ENCODE measurements around the gene F5.
"Not testable (repeated sequence)": the region's sequence is repeated elsewhere in the genome, so short reads cannot be mapped to it uniquely, and the experiment has no call there.

Gene F5

DNA sequence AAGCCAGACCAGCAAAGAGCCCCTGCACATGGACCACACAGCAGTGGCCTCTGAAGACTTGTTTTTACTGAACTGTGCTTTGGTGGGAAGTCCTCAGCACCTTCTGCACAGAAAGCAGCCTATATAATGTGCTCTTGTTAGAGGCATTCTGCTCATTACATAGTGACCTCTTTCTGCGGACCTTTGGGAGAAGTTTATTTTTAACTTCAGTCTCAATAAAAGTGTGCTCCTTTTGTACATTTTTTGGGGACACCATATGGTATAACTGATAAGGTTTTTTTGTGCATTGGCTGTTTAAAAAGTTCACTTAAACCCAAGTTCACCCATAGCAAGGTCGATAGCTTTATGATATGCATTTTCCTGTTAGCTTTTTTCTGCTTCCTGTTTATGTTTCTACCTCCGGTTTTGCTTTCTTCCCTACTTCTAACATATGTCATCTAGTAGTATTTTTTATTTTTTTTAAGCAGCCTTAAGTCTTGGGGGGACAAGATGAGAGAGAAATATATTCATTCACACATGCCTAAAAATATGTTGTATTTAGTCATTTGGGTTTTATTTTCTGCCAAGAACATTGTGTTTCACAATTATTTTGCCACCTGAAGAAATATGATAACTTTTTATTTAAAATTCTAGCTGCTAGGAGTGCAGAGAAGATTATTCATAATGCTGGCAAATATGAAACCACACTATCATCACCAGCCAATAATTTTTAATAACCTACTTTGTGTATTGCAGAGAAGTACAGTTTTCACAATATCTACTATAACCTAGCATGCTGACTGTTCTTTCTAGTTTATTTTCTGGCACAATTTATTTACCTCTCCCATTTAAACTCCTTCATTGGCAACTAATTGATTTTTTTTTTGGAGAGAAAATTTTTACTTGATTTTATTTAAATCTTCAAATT, 77.6 kb downstream of the F5 start:
- peak; percentile 23 for DNase-seq (ENCODE audit: low read depth)

DNA sequence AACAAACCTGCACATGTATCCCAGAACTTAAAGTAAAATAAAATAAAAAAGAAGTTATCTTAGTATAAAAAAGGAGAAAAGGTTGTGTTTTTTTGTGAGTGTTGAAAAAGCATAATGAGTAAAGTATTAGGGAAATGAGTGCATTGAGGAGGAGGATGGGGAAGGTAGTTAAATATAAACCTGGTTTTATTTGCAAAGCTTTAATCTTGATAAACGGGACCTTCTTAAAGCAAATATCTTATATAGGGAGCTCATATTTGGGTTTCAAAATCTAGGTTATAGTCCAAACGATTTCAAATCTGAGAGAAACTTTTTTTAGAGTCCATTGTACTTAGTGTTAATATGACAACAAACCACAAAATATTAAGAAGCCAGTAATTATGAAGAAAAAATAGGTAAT, 78.9 kb downstream of the F5 start:
- DNase-seq (ENCODE audit: low read depth), result no peak

DNA sequence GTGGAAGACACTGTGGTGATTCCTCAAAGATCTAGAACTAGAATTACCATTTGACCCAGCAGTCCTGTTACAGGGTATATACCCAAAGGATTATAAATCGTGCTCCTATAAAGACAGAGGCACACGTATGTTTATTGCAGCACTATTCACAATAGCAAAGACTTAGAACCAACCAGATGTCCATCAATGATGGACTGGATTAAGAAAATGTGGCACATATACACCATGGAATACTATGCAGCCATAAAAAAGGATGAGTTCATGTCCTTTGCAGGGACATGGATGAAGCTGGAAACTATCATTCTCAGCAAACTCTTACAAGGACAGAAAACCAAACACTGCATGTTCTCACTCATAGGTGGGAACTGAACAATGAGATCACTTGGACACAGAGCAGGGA, 82.7 kb downstream of the F5 start:
- DNase-seq (ENCODE audit: low read depth), result not testable (repeated sequence)

DNA sequence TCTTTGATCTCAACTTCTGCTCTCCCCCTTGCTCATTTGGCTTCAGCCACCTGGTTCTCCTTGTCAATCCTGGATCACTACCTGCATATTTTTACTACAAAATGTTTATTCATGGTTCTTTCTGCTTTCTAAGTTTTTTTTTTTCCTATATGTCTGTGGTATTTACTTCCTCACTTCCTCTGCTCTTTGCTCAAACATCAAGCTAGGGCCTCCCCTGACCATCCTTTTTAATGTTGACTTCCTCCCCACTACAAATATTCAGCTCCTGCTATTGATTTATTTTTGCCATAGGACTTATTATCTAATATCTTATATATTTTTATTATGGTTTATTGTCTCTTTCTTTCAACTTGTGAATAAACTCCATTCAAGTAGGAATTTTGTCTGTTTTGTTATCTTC, 86.5 kb downstream of the F5 start:
- no peak for DNase-seq (ENCODE audit: low read depth)

DNA sequence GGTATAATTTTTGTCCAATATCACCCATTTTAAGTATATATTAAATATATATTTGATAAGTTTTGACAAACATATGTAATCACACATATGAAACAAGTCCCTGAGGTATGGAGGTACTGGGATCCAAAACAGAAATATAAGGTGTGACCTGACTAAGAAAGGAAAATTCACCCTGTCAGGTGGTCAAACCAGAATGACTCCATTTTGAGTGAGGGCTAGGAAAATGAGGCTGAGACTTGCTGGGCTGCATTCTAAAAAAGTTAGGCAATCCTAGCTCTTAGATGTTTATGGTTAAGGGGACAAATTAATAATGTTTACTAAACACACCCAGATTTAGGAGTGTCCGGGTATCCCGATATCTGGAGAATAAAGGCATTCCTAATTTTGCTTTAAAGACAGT, 89.0 kb downstream of the F5 start:
- no peak for DNase-seq (ENCODE audit: low read depth)

DNA sequence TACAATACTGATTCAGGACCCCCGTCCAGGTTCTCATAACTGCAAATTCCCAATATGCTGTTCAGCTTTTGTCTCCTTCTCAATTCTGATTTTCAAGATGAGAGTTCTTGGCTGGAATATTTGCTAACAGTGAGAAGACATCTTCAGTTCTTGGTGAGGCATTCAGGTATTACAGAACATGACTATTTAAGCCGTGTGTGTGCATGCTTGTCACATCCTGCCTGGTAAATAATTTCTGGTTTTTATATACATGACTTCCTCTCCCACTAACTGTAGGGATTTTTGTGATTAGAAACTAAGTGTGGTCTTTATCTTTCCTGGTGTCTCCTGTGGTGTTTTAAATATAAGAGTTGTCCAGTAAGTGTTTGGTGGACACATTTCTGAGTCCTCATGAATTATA, 90.4 kb downstream of the F5 start:
- no peak for DNase-seq (ENCODE audit: low read depth)

DNA sequence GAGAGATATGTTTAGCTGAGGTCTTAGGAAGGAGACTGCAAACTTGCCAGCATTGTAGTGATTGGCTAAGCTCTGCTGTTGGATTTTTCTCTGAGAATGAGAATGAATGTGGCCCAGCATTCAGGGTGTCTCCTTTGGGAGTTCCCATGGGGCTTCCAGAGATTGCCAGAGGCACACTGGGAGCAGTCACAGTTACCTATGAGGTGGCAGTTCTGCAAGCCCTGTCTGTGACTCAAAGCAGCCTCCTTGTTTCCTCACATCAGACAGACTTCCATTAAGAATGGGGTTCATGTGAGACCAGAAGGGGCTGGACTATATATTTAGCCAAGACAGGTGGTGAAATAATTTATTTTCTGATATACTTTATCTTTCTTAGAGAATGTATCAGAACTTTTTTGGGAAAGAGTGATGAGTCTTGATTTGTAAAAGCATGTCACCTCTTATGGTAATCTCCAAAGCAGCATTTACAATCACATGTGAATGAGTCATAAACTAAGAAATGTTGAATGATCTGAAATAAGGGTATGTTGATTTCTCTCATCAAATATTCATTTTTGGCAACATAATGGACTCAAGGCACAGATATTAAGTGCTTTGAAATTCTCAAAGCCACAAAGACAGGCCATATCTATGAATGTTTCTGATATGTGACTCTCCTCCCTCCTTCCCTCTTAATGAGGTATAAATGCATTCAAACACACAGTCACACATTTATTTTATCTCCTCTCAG, 91.1 kb downstream of the F5 start:
- DNase-seq (ENCODE audit: low read depth), result no peak

DNA sequence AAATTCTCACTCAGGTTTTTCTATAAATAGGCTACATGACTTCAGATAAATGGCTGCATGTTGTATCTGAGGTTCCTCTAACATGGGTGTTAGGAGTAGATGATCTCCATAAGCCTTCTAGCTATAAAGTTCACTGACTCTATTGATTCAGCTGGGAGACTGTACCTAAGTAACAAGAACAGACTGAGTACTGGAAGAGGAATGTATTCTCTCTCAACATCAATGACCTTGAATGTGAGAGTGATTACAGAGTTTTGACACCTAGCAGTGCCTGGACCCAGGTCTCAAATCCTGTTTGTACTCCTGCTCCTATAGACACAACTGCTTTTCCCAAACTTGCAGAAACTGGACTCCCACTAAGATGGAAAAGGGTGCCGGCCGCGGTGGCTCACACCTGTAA, 91.9 kb downstream of the F5 start:
- no peak for DNase-seq (ENCODE audit: low read depth)

DNA sequence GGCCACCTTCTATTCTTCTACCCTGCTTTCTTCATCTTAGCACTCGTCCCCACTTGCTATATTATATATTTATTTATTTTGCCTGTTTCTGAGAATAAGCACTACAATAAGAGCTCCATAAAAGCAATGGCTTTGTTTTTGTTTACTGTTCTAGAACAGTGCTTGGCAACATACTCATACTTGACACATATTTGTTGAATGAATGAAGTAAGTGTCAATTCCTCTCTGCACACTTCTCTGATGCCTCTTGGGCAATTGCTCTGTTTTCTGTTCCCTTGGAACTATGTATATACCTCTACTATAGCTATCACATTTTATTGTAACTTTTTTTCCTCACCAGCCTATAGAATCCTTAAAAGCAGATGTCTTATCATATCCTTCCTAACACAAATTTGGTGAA, 93.0 kb downstream of the F5 start:
- DNase-seq (ENCODE audit: low read depth), result no peak

DNA sequence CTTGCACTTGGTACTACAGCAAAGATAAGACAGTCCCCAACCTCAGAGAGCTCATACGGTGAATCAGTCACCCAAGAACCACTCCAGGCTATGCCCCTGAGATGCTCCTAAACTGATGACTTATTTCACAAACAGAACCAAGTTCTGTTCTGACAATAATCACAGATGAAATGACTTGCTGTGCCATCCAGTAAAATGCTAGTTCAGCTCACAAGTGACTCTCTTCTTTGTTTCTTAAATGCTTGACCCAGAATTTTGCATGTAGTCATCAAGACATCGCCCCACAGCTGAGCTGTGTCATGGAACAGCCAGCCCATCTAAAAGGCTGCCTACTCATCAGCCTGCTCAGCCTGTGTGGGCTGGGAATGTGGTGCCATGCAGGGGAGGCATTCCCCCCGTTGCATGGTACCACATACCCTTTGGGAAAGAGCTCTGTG, 94.4 kb downstream of the F5 start:
- no peak for DNase-seq (ENCODE audit: low read depth)

DNA sequence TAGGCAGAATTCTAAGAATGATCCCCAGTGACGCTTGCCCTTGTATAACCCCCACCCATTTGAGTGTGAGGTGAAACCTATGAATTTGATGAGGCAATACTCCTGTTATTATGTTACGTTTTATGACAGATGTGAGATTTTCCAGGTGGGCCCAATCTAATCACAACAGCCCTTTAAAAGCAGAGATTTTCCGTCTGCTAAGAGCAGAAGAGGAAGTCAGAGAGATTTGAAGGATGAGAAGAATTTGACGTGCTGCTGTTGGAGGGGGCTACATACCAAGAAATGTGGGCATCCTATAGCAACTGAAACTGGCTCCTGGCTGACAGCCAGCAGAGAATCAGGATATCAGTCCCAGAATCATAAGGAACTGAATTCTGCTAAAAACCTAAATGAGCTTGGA, 98.1 kb downstream of the F5 start:
- DNase-seq (ENCODE audit: low read depth), result no peak

DNA sequence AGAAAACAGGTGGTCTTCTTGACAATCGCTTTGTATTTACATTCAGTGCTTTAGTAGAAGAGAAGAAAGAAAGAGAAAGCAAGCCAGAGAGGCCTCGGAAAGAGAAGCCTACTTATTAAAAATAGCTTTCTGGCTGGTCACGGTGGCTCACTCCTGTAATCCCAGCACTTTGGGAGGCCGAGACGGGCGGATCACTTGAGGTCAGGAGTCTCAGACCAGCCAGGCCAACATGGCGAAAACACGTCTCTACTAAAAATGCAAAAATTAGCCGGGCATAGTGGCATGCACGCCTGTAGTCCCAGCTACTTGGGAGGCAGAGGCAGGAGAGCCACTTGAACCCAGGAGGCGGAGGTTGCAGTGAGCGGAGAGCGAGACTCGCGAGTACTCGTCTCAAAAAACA, 98.7 kb downstream of the F5 start:
- no peak for DNase-seq (ENCODE audit: low read depth)

DNA sequence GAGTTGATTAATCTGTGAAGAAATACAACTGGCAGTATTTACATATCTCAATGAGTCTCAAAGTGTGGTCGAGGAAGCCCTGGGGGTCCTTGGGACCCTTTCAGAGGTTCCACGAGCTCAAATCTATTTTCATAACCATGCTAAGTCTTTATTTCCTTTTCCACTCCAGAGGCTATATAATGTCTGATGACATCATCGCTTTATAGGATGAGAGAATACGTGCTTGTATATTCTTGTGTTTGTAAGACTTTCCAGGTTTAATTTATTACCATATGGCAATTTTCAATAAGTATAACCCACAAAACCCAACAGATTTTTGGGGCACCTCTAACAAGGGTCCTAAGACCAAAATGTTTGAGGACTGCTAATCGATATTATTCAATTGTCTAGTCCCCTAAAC, 99.1 kb downstream of the F5 start:
- DNase-seq (ENCODE audit: low read depth), result no peak

DNA sequence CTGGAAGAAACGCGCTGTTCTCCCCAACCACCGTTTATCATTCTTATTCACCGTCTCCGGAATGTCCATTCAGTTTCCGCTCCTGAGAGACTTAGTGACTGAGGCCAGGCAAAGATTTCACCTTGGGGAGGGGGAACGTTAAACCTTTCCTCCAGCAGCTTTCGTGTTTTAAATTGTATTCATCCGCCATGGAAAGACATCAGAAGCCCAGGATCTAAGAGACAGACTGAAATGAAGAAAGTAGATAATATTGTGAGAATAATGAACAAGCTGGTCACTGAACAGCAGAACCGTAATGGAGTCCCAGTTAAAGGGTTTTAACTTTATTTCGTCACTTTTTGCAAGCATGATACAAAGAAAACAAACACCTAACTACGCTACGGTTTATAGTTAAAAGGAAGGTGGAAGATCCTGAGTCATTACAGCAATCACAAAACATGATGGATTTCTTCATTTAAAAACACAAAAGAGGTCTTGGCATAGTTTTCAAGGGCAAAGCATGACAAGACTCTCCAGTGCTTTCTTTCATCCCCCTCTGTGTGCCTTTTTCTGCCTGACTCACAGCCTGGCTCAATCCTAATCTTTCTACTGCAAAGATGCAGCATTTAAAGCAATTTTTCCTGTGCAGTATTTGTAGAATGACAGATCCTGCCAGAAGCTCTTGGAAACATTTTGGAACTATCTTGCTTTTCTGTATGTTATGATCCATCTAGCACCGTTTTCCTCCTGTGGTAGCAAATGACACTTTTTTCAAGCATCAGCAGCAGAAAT, 99.8 kb downstream of the F5 start:
- peak; percentile 72 for DNase-seq (ENCODE audit: low read depth)

DNA sequence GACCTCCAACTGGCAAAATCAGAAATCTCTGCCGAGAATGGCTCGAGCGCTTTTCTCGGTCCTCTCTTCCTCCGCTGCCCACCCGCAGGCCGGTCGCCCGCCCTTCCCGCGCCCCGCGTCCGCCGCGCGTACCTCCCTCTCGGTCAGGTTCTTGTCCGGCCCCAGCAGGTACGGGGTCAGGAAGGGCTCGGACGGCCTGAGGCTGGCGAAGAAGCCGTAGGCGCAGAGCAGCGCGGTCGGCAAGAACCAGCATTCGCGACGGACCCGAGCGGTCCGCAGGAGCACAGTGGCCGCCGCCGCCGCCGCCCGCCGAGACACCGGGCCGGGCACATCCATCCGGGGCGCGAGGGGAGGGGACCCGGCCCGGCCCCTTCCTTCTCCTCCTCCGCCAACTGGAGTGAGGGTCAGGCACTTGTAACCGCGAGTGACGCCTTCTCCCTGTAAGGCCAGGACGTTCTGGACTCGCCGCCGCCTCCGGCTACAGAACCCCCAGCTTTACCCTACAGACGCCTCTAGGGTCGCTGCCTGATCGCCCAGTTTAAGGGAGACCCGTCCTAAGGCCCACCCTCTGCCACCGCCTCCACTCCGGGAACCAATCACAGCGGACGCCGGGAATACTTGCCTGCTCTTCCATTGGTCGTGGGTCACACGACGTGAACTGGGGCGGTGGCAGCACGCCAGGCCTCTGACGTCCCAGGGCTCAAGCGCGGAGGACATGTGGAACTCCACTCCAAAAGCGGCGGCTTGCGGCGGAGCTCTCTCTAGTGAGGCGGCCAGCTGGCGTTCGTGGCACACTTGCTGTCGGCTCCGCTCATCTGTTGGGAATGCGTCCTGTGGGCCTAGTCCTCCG, 100.6 kb downstream of the F5 start, which contains the start of gene SLC19A2:
SLC19A2 (minus strand) TSS at position 514 of the 850 bp plus-strand sequence; CDS start at position 336, 178 bp downstream.
- DNase-seq (ENCODE audit: low read depth), result peak; percentile 100

DNA sequence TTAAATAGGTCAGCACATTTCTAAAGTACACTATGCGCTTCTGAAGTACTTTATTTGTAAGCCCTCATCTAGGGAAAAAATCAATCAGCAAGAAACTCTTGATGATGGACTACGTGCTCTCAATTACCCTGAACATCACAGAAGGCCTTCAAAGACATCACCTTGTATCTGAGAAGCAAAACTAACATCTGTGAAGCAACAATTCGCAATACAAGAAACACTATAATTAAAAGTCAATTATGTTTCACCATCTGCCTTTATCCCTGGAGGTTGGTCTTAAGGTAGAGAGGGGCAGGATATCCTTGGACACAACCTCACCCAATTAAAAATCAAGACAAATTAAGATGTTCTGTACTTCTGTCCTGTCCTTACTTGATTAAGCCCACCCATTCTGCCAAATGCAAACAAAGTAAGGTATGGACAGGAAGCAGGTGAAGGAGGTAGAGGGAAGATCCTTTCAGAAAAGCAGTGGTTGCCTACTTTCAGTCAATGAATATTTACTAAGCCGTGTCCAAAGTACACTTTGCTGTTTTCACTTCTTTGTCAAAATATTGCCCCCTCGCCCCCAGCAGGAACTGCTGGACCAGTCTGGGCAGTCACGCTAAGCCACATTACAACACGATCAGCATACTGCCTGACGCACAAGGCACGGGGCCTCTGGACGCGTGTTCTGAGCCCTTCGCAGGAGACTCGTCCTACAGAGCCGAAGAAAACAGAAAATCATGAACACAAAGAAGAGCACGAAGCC, 101.4 kb downstream of the F5 start:
- DNase-seq (ENCODE audit: low read depth), result peak; percentile 80

DNA sequence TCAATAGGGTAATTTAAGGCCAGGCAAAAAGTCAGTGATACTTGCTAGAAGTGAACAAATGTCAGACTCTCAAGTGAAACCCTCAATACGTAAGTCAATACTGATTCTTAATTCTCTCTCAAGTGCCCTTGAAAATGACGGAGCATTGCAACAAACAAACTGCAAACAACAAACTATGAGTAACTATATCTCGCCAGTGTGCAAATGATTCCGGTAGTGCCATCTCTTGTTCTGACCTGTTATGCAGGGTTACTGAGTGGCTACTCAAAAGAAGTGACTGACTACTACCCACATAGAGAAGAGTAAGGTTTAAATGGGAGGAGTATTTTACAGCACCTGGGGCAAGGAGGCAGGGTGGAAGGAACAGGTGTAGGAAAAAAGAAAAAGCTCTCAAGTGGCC, 102.2 kb downstream of the F5 start:
- DNase-seq (ENCODE audit: low read depth), result no peak

DNA sequence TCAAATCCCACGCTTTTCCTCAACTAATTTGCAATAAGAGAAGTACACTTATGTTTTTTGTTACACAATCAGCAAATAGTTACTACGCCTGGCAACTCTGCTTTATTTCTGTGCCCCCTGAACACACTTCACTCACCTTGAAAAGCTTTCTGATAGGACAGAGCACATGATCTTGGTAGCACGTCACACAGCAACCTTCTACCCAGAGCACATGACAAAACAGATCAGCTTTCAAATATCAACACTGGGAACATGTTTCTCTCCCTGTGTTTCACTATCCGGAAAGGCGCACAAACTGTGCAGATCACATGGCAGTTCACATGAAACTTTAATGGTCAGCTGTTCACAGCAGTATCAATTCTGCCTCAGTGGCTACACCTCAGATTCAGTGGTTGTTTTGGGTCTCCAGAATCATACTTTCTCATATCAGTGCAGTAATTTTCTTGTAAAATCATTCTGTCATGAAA, 102.7 kb downstream of the F5 start:
- DNase-seq (ENCODE audit: low read depth), result peak; percentile 84

DNA sequence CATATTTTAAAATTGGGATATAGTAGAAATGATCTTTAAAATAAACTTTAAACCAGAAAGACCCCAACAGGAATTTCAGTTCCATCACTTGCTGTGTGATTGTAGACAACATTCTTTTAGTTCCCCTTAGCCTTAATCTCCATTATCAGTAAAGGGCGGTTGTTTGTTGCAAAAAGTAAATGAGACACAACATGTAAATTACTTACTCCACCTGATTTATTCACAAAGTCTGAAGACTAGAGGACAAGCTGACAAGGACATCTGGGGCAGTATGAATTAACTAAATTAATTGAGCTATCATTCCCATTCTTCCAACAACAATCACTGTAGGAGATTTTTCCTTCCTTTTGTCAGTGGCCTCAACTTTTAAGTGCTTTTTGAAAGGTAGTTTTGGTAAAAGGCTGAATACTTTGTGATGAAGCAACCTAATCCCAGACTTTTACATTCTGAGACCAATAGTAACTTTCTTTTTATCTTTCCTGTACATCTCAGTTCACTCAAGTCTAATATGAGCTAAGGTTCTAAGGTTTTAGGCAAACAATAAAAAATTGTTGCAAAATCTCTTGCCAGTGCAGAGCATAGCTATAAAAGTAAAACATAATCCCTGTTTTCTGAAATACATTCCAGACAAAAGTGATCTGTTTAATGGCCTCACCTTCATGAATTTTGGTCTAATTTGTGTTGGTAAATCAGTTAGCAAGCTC, 106.8 kb downstream of the F5 start:
- no peak for DNase-seq (ENCODE audit: low read depth)

DNA sequence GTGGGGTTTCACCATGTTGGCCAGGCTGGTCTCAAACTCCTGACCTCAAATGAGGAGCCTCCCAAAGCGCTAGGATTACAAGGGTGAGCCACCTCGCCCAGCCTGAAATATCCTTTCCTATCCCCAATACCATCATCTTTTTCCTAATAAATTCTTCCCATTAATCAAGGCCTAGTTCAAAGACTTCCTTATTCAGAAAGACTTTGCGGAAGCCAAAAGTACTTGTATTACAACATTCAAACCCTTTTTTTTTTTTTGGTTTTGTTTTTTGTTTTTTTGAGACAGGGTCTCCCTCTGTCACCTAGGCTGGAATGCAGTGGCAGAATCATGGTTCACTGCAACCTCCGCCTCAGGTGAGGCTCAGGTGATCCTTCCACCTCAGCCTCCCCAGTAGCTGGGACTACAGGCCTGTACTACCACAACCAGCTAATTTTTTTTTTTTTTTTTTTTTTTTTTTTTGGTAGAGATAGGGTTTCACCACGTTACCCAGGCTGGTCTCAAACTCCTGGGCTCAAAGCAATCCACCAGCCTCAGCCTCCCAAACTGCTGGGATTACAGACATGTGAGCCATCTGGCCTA, 108.1 kb downstream of the F5 start:
- DNase-seq (ENCODE audit: low read depth), result no peak
